ENCODE results near the gene PDZD4.

DNA sequence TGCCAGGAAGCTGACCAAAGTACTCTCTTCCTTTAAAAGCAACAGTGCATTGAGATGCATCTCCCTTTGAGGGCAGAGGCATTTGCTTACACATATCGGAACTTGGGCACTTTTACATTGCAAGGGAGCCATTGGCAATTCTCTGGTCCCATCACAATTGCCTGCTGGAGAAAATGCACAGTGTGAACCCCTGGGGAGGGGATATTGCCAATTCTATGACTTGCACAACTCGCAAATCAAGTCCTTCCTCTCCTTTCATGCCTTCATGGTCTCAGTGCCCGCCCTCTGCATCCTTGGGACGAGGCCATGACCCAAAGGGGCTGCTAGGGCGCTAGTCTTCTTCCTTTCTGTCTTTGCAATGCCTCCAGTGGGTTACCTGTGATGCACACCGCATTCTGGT, 14.9 kb upstream of the PDZD4 start:
- TF ChIP-seq, protein P1, sequence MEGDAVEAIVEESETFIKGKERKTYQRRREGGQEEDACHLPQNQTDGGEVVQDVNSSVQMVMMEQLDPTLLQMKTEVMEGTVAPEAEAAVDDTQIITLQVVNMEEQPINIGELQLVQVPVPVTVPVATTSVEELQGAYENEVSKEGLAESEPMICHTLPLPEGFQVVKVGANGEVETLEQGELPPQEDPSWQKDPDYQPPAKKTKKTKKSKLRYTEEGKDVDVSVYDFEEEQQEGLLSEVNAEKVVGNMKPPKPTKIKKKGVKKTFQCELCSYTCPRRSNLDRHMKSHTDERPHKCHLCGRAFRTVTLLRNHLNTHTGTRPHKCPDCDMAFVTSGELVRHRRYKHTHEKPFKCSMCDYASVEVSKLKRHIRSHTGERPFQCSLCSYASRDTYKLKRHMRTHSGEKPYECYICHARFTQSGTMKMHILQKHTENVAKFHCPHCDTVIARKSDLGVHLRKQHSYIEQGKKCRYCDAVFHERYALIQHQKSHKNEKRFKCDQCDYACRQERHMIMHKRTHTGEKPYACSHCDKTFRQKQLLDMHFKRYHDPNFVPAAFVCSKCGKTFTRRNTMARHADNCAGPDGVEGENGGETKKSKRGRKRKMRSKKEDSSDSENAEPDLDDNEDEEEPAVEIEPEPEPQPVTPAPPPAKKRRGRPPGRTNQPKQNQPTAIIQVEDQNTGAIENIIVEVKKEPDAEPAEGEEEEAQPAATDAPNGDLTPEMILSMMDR (IDR thresholded peaks at IDR 0.05): no peak
- TF ChIP-seq POLR2A (IDR thresholded peaks at IDR 0.05): no peak

Data from lower leg skin (tissue), 3 donors.